Left lobe of liver (tissue), 2 donors: ENCODE data around the gene ZNF611. TPM values are rescaled to one million over a fixed set of nuclear protein-coding genes. Genes with fewer than 3 reads are reported as not detected.
"Not testable (repeated sequence)": the region's sequence is repeated elsewhere in the genome, so short reads cannot be mapped to it uniquely, and the experiment has no call there.

Source experiments
- ATAC-seq: fragments of 200-7000 bp; cut with Tn5 transposase; one replicate; pipeline ENCODE4 v1.9.1; 2020; ENCODE audit warnings: mild to moderate bottlenecking, moderate library complexity
- DNase-seq: peaks from one replicate; pipeline ENCODE4 v3.0.0-alpha.2; 2020; ENCODE audit warnings: low spot score
- total RNA-seq: library from RNA; stranded (reverse); gene quantifications from one replicate; pipeline ENCODE4 v1.2.1, GENCODE V29; 2021
- donor health status: DM: no; HTN: no; CAD: no; lungs with moderate emphysema.
- donor health status: DM: no; HTN: yes; CAD: no.

The ZNF611 gene
- total RNA-seq: 4.3 TPM

DNA sequence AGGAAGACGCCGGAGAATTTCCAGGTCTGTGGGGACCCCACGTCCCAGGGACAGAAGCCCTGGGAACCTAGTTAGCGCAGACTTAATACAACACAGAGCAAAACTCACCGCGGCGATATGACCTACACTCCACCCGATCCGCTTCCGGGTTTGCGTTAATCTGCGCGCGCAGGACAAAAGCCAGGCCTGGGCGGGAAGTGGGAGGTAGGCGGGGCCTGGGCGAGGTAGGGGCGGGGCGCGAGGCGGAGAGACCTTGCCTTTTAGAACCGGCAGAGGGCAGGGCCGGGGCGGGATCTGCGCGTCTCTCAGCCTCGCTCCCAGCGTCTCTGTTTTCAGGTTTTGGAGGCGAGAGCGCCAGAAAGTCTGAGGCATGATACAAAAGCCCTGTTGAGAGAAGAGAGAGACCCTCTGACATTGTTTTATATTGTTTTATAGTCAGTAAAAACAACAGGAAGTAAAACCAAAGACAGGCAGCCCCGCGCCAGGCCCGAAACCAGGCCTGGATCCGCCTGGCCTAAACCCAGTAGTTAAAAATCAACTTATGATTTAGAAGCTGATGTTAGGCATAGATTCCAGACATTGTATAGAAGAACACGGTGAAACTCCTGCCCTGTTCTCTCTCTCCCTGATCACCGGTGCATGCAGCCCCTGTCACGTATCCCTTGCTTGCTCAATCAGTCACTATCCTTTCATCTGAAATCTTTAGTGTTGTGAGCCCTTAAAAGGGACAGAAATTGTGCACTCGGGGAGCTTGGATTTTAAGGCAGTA, at the start of gene ZNF611:
Gene ZNF611 (minus strand): TSS at position 152 of the 769 bp plus-strand sequence. CDS start 19,150 bp downstream, outside the sequence.
- DNase-seq: peak; percentile 96
- peak; percentile 99 for ATAC-seq

- not testable (repeated sequence) for ATAC-seq, DNase-seq
These were observed 48.0 kb upstream of the ZNF611 start for GRCh38 chr19:52782864-52783263.

- no peak for DNase-seq
- ATAC-seq: no peak
These were observed 44.0 kb upstream of the ZNF611 start for GRCh38 chr19:52778811-52779210.

DNA sequence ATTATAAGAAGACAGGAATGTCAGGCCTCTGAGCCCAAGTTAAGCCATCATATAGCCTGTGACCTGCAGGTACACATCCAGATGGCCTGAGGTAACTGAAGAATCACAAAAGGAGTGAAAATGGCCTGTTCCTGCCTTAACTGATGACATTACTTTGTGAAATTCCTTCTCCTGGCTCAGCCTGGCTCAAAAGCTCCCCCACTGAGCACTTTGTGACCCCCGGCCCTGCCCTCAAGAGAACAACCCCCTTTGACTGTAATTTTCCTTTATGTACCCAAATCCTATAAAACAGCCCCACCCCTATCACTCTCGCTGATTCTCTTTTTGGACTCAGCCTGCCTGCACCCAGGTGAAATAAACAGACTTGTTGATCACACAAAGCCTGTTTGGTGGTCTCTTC, 21.6 kb upstream of the ZNF611 start:
- ATAC-seq, DNase-seq: not testable (repeated sequence)

DNA sequence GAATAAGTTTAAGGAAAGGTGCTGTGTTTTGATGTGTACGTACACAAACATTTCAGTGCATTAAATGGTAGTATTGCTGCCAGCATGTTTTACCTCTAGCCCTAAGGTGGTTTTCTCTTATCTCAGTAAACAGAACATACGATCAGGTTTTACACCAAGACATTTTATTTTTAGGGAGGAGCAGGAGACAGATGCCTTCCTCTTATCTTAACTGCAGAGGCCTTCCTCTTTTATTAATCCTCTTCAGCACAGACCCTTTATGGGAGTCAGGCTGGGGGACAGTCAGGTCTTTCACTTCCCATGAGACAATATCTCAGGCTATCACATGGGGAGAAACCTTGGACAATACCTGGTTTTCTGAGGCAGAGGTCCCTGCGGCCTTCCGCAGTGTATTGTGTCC, 14.9 kb upstream of the ZNF611 start:
- no peak for ATAC-seq

GRCh38 chr19:52748336-52748950, 13.6 kb upstream of the ZNF611 start:
- DNase-seq: no peak
- ATAC-seq: no peak

More for the DNA sequence above, 14.9 kb upstream of the ZNF611 start:
- no peak for DNase-seq

GRCh38 chr19:52745919-52746318, 11.1 kb upstream of the ZNF611 start:
- not testable (repeated sequence) for DNase-seq, ATAC-seq

GRCh38 chr19:52743091-52743490, 8.2 kb upstream of the ZNF611 start:
- ATAC-seq (no peak), DNase-seq (no peak)

- no peak for DNase-seq
- ATAC-seq: no peak
These were observed 7.7 kb upstream of the ZNF611 start for GRCh38 chr19:52742516-52742915.

DNA sequence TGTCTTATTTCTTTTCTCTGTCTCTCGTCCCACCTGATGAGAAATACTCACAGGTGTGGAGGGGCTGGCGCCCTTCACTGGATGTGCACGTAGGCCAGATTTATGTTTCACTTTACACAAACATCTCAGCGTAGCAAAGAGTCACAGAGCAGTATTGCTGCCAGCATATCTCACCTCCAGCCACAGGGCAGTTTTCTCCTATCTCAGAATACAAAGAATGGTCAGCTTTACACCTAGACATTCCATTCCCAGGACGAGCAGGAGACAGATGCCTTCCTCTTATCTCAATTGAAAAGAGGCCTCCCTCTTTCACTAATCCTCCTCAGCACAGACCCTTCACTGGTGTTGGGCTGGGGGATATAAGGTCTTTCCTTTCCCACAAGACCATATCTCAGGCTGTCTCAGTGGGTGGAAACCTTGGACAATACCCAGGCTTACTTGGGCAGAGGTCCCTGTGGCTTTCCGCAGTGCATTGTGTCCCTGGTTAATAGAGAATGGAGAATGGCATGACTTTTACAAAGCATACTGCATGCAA, 7.2 kb upstream of the ZNF611 start:
- ATAC-seq: no peak
- DNase-seq: no peak

DNA sequence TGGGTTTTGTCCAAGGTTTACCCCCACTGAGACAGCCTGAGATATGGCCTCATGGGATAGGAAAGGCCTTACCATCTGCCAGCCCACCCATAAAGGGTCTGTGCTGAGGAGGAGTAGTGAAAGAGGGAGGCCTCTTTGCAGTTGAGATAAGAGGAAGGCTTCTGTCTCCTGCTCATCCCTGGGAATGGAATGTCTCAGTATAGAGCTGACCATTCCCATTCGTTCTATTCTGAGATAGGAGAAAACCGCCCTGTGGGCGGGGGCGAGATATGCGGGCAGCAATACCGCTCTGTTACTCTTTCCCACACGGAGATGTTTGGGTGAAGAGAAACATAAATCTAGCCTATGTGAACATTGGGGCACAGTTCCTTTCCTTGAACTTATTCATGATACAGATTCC, 6.5 kb upstream of the ZNF611 start:
- not testable (repeated sequence) for DNase-seq, ATAC-seq

DNA sequence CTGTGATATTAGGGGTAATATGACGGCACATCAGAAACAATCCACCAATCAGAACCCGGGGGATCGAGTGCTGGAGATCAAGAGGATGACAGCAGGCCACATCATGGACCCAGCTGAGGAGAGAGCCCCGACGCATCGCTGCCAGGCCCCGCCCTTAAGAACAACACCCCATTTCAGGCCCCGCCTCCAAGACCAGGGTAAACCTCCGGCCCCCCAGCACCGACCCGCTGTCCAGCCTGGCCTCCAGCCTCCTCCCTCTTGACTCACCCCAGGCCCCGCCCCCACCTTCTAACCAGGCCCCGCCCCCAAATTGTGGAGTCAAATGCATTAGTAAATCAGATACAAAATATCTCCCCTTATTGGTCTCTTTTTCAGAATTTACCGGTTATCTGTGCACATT, 4.7 kb upstream of the ZNF611 start:
- DNase-seq (no peak), ATAC-seq (no peak)

- ATAC-seq: peak; percentile 21
- peak; percentile 50 for DNase-seq
These were observed 890 bp upstream of the ZNF611 start for GRCh38 chr19:52735734-52736133.

- DNase-seq: no peak
These were observed 432 bp downstream of the ZNF611 start for GRCh38 chr19:52734331-52734892.

GRCh38 chr19:52726051-52726450, 8.8 kb downstream of the ZNF611 start:
- not testable (repeated sequence) for DNase-seq, ATAC-seq

More at GRCh38 chr19:52734331-52734892, 432 bp downstream of the ZNF611 start:
- ATAC-seq: peak; percentile 13

DNA sequence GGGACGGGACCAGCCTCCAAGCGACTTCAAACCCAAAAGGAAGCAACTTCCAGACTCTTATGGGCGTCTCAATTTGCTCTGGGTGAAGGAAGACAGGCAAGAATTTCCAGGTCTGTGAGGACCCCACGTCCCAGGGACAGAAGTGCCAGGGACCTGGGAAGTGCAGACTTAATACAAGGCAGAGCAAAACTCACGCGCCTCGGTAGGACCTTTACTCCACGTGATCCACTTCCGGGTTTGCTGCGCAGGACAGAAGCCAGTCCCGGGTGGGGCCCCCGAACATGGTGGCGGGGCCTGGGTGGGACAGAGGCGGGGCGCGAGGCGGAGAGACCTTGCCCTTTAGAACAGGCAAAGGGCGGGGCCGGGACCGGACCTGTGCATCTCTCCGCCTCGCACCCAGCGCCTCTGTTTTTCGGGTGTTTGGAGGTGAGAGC, 9.3 kb downstream of the ZNF611 start:
- DNase-seq (no peak), ATAC-seq (no peak)

DNA sequence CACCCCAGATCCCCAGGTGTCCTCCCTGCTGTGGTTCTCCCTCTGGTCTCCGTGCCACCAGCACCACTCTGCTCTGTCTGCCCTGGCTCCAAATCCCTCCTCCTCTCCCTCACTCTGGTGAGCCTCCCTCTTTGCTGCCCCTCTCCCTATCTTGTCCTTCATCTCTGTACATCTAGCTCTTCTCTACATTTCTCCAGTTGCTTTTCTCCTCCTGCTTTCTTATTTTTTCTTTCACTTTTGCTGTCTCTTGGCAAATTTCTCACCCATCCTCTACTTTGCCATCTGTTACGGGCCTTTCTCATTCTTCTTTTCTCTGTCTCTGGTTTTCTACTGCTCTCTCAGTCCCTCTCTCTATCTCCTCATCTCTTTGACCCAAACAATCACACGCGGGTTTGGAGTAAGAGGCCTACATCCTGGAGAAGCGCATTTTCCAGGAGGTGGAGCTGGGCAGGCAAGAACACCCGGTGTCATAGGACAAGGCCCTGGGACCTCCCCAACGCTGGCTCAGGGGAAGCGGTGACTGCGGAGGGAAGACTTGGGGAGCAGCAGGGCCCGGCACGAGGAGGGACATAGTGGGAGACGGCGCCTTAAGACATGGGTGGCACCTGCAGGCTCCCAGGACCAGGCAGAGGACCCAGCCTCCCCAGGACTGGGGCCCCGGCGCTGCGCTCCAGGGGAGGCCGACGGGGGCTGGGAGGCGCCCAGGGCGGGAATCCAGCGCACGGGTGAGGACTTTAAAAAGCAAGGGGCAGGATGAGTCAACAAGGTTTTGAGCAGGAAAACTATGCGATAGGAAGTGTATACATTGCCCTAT, 9.9 kb downstream of the ZNF611 start:
- no peak for DNase-seq
- ATAC-seq: no peak

GRCh38 chr19:52723907-52724598, 10.8 kb downstream of the ZNF611 start:
- DNase-seq, ATAC-seq: not testable (repeated sequence)

DNA sequence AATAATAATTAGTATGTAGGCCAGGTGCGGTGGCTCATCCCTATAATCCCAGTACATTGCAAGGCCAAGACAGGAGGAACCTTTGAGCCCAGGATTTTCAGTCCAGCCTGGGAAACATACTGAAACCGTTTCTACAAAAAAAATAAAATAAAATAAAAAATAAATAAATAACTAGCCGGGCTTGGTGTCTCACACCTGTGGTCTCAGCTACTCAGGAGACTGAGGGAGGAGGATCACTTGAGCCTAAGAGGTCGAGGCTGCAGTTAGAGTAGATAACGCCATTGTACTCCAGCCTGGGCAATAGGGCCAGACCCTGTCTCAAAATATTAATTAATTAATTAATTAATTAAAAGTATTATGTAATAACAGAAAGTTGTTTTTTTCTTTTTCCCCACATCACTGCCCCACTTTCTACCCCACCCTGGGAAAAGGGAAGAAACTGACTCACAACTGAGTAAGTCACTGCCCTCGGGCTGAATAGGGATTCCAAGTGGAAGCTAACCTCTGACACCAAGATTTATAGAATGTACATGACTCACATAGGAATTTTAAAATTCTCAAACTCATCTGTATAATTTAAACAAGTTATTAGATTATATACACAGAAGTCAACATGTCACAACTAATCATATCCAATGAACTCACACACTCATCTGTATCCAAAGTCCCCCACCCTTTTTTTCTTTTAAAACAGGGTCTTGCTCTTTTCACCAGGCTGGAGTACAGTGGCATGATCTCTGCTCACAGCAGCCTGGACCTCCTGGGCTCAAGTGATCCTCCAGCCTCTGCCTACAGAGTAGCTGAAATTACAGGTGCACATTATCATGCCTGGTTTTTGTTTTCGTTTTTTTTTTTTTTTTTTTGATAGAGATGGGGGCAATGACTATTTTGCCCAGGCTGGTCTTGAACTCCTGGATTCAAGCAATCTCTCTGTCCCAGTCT, 12.5 kb downstream of the ZNF611 start:
- DNase-seq: no peak
- ATAC-seq: no peak
